ENCODE data around the gene EXTL2.
"Not testable (repeated sequence)": the region's sequence is repeated elsewhere in the genome, so short reads cannot be mapped to it uniquely, and the experiment has no call there.

Gene EXTL2

DNA sequence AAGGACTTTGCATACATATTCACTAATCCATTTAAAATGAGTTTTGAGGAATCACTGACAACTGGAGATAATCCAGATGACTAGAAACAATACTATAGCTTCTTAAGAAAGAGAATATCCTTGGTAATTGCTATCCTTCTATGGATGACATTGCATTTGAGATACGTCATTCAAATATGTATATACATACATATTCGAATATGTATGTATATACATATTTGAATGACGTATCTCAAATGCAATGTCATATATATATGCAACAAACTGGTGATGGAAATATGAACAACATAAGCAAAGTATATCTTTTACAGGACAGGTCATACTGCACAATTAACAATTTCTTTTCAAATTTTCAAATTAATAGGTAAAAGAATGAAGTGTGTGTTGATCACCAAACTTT lies 41.7 kb downstream of the EXTL2 start:
- H3K27ac ChIP-seq: no peak overlapping the region
- TF ChIP-seq ZFX (IDR thresholded peaks at IDR 0.05; ENCODE audit: borderline replicate concordance) (no peak), CTCF (IDR thresholded peaks at IDR 0.05) (no peak)

DNA sequence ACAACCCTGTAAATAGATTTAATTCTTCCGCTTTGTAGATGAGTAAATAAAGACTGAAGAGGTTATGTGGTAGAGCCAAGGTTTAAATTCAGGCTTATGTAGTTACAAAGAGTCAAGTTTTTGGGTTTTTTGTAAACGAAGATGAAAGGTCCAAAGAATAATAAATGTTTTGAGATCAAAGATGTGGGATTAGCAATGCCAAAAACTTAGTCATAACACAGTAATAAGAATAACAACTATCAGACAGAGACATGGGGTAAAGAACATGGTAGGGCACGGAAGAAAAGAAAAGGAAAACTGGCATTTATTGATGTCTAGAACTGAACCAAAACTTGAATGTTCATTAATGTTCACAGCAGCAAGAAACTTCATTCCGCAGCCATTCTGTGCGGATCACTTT lies 42.9 kb downstream of the EXTL2 start:
- TF ChIP-seq ZFX (IDR thresholded peaks at IDR 0.05; ENCODE audit: borderline replicate concordance): no peak
- H3K27ac ChIP-seq: no peak overlapping the region

DNA sequence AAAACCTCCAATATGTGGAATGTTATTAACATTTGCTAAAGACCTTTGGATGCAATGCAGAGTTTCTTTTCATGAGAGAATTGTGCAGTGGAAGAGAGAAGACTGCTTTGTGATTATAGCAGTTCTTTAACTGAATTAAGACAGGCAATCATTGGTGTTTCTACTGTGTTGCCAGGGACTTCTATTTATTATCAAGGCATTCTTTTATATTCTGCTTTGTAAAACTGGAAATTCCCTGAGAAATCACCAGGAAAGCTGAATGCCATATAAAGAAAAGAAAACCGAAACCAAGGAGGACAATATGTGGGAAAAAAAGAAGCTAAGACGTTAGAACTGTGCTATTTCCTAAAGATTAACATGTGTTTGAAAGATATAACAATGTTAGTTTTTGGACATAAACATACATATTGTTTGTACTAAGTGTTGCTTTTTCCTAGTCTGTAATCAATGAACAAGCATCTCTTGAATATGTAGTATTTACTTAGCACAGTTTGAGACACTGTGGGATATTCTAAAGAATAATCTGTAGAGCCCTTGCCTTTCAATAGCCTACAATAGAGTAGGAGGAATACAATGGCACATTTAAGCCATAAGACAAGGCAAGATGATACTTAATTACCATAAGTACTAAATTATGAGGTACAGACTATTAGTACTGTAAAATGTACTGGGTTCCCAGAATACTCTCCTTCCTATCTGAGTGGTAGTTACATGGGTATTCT lies 47.1 kb downstream of the EXTL2 start:
- TF ChIP-seq ZFX (IDR thresholded peaks at IDR 0.05; ENCODE audit: borderline replicate concordance) (no peak), CTCF (IDR thresholded peaks at IDR 0.05) (no peak)
- no peak overlapping the region for H3K27ac ChIP-seq

GRCh38 chr1:100843160-100843559 lies 51.5 kb downstream of the EXTL2 start:
- H3K27ac ChIP-seq: not testable (repeated sequence)

DNA sequence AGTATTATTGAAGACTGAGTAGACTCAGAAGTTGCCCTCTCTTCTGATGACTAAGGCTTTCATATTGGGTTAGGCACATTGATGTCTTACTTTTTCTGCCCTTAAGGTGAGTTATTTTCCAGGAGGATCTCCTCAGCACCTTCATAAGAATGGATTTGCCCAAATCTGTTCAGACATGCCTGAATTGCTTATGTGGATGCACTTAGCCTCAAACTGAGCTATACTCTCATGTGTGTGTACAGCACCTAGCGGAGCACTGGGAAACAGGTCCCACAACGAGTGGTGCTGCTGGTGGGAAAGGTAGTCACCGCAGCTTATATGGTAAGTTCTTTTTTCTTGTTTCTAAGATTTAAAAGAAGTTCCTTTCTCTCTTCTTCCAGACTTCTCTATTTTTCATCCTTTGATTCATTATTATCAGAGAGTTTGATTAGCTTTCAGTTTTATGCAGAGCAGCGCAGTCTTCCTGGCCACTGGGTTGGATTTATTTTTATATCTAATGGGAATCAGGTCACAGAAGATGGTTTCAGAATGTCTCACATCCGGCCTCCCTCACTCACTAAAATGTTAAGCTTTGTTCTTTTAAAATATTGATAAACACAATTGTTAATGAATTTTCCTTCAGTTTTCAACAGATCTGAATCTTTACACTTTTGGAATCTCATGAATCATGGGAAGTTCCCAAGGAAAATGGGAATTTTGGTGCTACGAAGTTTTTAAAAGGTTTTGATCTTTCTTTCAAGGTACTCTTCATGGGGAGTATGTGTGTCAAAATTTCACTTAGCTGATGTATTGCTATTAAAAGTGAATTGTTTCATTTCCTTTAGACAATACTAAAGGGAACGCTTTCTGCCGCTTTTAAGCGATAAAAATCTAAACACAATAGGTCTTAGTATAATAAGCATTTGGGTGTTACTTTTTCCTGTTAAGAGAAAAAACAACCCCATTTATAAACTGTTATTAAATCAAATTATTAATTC lies 58.5 kb downstream of the EXTL2 start:
- no peak for TF ChIP-seq ZFX (IDR thresholded peaks at IDR 0.05; ENCODE audit: borderline replicate concordance)
- no peak for TF ChIP-seq CTCF (IDR thresholded peaks at IDR 0.05)
- no peak overlapping the region for H3K27ac ChIP-seq

GRCh38 chr1:100834777-100835660 lies 59.6 kb downstream of the EXTL2 start:
- no peak overlapping the region for H3K27ac ChIP-seq
- TF ChIP-seq ZFX (IDR thresholded peaks at IDR 0.05; ENCODE audit: borderline replicate concordance) (no peak), CTCF (IDR thresholded peaks at IDR 0.05) (peak; percentile 62)

GRCh38 chr1:100832694-100833428 lies 61.8 kb downstream of the EXTL2 start:
- H3K27ac ChIP-seq: no peak overlapping the region
- TF ChIP-seq CTCF (IDR thresholded peaks at IDR 0.05) (no peak), ZFX (IDR thresholded peaks at IDR 0.05; ENCODE audit: borderline replicate concordance) (no peak)

DNA sequence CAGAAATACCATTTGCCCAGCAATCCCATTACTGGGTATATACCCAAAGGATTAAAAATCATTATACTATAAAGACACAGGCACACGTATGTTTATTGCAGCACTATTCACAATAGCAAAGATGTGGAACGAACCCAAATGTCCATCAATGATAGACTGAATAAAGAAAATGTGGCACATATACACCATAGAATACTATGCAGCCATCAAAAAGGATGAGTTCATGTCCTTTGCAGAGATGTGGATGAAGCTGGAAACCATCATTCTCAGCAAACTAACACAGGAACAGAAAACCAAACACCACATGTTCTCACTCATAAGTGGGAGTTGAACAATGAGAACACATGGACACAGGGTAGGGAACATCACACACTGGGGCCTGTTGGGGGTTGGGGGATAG lies 69.0 kb downstream of the EXTL2 start:
- not testable (repeated sequence) for H3K27ac ChIP-seq

Measured in 22Rv1 (cell line).